ENCODE measurements around the gene ADI1.

- TF ChIP-seq CTCF (IDR thresholded peaks at IDR 0.05; ENCODE audit: insufficient read depth, low read depth, low read length) (no peak), EZH2 (IDR thresholded peaks at IDR 0.05; ENCODE audit: insufficient read depth, low read length) (no peak)
Observed at GRCh38 chr2:3454802-3455201, 64.5 kb downstream of the ADI1 start.

Measured in astrocyte (in vitro differentiated cells and primary cell).